ENCODE data around the gene GALNT18. TPM values are rescaled to one million over a fixed set of nuclear protein-coding genes. Genes with fewer than 3 reads are reported as not detected.

Gene GALNT18
- total RNA-seq, 1 donor from 2014 or later, result 46.4 TPM

DNA sequence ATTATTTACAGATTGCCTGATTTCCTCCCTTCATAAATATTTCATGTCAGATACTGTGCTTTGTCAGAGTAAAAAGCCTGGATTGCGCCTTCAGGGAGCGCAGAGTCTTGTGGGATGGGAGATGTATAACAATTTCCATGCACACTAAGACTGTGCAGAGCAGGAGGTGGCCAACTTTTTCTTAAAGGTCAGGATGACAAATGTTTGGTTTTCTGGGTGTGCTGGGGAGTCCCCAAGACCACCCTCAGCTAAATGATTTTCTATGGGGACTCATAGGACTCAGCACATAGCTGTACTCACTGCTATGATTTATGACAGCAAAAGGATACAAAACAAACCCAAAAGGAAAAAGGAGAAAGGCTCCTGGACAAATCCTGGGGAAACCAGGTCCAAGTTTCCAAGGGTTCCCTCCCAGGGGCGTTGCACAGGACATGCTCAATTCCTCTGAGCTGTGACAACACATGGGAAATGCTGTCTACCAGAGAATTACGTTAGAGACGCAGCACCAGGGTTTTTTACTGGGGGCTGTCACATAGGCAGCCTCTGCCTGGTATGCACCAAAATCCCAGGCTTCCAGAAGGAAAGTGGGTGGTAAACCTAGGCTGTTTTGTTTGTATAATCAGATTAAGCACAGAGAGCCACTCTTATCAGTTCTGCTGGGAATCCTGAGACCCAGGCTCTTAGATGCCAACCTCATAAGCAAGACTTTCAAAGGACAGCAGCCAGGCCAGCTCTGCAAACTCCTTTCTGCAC lies 327.8 kb downstream of the GALNT18 start:
- TF ChIP-seq, protein P1, sequence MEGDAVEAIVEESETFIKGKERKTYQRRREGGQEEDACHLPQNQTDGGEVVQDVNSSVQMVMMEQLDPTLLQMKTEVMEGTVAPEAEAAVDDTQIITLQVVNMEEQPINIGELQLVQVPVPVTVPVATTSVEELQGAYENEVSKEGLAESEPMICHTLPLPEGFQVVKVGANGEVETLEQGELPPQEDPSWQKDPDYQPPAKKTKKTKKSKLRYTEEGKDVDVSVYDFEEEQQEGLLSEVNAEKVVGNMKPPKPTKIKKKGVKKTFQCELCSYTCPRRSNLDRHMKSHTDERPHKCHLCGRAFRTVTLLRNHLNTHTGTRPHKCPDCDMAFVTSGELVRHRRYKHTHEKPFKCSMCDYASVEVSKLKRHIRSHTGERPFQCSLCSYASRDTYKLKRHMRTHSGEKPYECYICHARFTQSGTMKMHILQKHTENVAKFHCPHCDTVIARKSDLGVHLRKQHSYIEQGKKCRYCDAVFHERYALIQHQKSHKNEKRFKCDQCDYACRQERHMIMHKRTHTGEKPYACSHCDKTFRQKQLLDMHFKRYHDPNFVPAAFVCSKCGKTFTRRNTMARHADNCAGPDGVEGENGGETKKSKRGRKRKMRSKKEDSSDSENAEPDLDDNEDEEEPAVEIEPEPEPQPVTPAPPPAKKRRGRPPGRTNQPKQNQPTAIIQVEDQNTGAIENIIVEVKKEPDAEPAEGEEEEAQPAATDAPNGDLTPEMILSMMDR (IDR thresholded peaks at IDR 0.05), result no peak
- Histone ChIP-seq H3K4me3 (no peak overlapping the region), H3K36me3 (peaks cover 16% of the 10 kb centered on the region), H3K27me3 (ENCODE audit: low read depth) (no peaks in the 10 kb centered on the region), H3K27ac (no peak overlapping the region), H3K4me1 (peaks cover 15% of the 10 kb centered on the region), H3K9me3 (no peaks in the 10 kb centered on the region)
- DNase-seq (no peak), ATAC-seq (no peak)
- intact Hi-C loops (cut with DNase I), result no loop called here

DNA sequence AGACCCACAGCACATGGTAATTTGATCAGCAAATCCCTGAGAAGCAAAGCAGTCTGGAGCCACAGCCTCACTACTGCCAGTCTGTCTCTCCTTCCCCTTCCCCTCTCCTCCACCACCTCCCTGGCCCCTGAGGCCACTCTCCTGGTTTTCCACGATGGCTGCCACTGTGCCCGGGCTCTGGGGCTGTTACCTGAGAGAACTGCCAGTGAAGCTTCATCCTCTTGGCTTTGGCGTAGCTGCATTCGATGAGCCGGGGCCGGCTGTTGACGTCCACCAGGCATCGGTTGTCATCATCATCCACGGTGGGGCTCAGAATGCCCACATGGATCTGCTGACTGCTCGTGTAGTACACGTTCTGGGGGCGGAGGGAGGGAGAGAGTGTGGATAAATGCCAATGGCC lies 329.0 kb downstream of the GALNT18 start:
- DNase-seq (no peak), ATAC-seq (no peak)
- H3K27ac ChIP-seq, result no peak overlapping the region
- H3K9me3 ChIP-seq, result no peaks in the 10 kb centered on the region
- intact Hi-C loops (cut with DNase I), result no loop called here
- no peak overlapping the region for H3K4me3 ChIP-seq
- no peaks in the 10 kb centered on the region for H3K27me3 ChIP-seq (ENCODE audit: low read depth)
- H3K4me1 ChIP-seq, result peaks cover 15% of the 10 kb centered on the region
- H3K36me3 ChIP-seq, result peaks cover 23% of the 10 kb centered on the region
- TF ChIP-seq, protein P1 (IDR thresholded peaks at IDR 0.05), result no peak

DNA sequence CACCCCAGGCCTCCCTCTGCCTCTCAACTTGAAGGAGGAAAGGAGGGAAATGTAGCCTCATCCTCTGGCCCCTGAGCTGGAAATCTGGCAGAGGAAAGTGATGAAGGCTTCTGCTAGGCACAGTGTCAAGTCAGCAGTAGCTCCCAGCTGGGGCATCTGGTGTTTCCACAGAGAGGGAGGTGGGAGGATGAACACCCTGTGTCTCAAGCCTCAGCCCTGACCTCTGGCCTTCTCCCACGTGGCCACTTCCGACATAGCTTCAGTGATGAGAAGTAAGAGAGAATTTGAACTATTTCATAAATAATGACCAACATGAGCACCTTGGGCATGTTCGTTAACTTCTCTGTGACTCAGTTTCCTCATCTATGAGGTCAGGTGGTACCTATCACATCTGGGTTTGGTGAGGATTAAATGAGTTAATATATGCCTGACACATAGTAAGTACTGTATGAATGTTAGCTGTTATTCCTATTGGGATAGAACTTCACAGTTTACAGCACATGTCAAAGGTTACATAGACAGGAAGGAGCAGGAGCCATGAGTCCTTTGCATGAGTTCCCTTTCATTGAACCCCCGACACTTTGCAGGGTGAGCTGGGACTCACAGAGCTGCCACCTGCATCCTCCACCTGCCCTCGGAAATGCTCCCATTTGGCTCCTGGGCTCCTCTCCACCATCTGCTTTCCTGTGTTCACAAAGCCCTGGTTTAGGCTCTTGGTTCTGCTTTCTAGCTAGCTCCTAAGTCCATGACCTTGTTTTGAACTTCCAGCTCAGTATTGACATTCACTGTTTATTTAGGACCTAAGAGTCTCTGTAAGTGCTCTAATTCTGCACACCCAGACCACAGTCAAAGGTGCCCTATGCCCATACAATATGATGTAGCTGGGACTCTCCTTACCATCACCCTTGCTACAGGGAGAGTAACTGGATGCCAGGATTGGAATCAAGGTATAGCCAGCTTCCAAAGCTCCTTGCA lies 330.5 kb downstream of the GALNT18 start:
- H3K36me3 ChIP-seq, result peaks cover 27% of the 10 kb centered on the region
- H3K4me3 ChIP-seq, result no peak overlapping the region
- H3K27ac ChIP-seq, result no peak overlapping the region
- H3K27me3 ChIP-seq (ENCODE audit: low read depth), result no peaks in the 10 kb centered on the region
- ATAC-seq, result peak; percentile 48 to 64
- no peak for DNase-seq
- intact Hi-C loops (cut with DNase I), result no loop called here
- no peaks in the 10 kb centered on the region for H3K9me3 ChIP-seq
- peaks cover 15% of the 10 kb centered on the region for H3K4me1 ChIP-seq
- TF ChIP-seq, protein P1 (IDR thresholded peaks at IDR 0.05), result no peak

DNA sequence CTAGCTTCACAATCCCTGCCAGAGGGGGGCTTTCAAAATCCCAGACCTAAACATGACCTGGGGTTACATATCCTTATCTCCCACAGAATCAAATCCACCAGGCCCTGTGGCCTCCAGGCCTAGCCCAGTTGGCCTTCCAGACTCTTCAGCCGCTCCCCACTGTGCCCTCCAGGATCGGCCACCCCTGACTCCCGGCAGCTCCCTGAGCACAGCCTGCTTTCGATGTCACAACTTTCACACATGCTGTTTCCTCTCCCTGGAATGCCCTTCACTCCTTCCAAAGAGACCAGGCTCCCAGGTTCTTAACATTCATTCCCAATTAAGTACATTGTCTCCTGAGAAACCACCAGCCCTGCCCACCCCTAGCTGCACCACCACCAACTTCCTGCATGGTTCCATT lies 331.5 kb downstream of the GALNT18 start:
- H3K4me3 ChIP-seq, result no peak overlapping the region
- H3K9me3 ChIP-seq, result no peaks in the 10 kb centered on the region
- TF ChIP-seq, protein P1 (IDR thresholded peaks at IDR 0.05), result no peak
- DNase-seq (no peak), ATAC-seq (no peak)
- no peak overlapping the region for H3K27ac ChIP-seq
- intact Hi-C loops (cut with DNase I), result no loop called here
- H3K36me3 ChIP-seq, result peaks cover 22% of the 10 kb centered on the region
- H3K27me3 ChIP-seq (ENCODE audit: low read depth), result no peaks in the 10 kb centered on the region
- peaks cover 15% of the 10 kb centered on the region for H3K4me1 ChIP-seq

DNA sequence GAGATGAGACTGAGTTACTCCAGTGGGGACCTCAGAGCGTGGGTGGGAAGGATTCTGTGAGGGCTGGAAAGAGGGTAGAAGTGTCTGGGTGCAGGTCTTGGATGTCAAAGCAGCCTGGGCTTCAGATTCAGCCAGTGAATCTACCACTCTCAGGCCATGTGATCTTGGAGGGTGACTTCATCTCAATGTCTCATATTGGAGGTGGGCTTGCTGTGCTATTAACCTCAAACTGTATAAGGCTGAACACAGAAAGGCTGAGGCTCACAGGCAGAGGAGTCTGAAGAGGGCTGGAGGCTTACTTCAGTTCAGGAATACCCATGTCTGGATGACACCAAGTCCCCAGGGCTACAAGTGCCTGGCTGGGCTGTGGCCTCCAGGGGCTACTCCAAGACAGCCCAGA lies 332.1 kb downstream of the GALNT18 start:
- no peak for ATAC-seq
- TF ChIP-seq, protein P1 (IDR thresholded peaks at IDR 0.05), result no peak
- Histone ChIP-seq H3K27ac (no peak overlapping the region), H3K4me3 (no peak overlapping the region), H3K36me3 (peaks cover 22% of the 10 kb centered on the region), H3K9me3 (no peaks in the 10 kb centered on the region), H3K27me3 (ENCODE audit: low read depth) (no peaks in the 10 kb centered on the region), H3K4me1 (peaks cover 21% of the 10 kb centered on the region)
- intact Hi-C loops (cut with DNase I), result no loop called here
- no peak for DNase-seq
